Left lung (tissue), 10 donors: ENCODE measurements around the gene EGFL7. TPM values are rescaled to one million over a fixed set of nuclear protein-coding genes. Genes with fewer than 3 reads are reported as not detected.

Experiments used
- ATAC-seq: fragments of 200-7000 bp; cut with Tn5 transposase; one replicate; pipeline ENCODE4 v1.9.1; 2020; ENCODE audit warnings: moderate library complexity
- DNase-seq, 4 donors: peaks; one replicate each; pipeline ENCODE4 v3.0.0-alpha.2; 2013 to 2020
- H3K27ac ChIP-seq, 2 donors: fragments of 200-600 bp; sonication (generic) in 1 of 2; one replicate each; pipeline versions ENCODE4 v1.5.0 to v1.8.0; 2020 to 2021
- H3K27me3 ChIP-seq, 2 donors: fragments of 200-600 bp; sonication (generic) in 1 of 2; one replicate each; pipeline versions ENCODE4 v1.5.0 to v1.8.0; 2020 to 2021
- H3K36me3 ChIP-seq, 2 donors: fragments of 200-600 bp; sonication (generic) in 1 of 2; one replicate each; pipeline versions ENCODE4 v1.5.0 to v1.8.0; 2020 to 2021
- H3K4me1 ChIP-seq, 2 donors: fragments of 200-600 bp; one replicate each; pipeline ENCODE4 v1.8.0; 2021
- H3K4me3 ChIP-seq, 2 donors: fragments of 200-600 bp; sonication (generic) in 1 of 2; one replicate each; pipeline versions ENCODE4 v1.5.0 to v1.8.0; 2020 to 2021; ENCODE audit warnings: mild to moderate bottlenecking in 1 of 2
- H3K9me3 ChIP-seq, 2 donors: fragments of 200-600 bp; sonication (generic) in 1 of 2; one replicate each; pipeline versions ENCODE4 v1.5.0 to v1.8.0; 2020 to 2021
- intact Hi-C, 2 donors: fragments of 100-400 bp; cut with DNase I; formaldehyde crosslinking; loops; one replicate each; pipeline versions ENCODE4 v1.11.2 to v1.14.2; 2022
- polyA plus RNA-seq, 6 donors: library from polyadenylated mRNA; unstranded; fragments of 120-200 nt; gene quantifications; one replicate each; pipeline ENCODE4 v1.2.1, GENCODE V29; 2013; ENCODE audit not compliant: insufficient read length in 6 of 6
- total RNA-seq, 2 donors: library from RNA; stranded (reverse); fragmentation: NEBNext Ultra II Directional; extraction: Animal tissue kit (Norgen Biotek cat#: 25700); gene quantifications; one replicate each; pipeline ENCODE4 v1.2.1, GENCODE V29; 2021
- TF ChIP-seq, protein P1 (sequence below), 2 donors: fragments of 200-600 bp; sonication (generic) in 1 of 2; IDR thresholded peaks; one replicate each; pipeline versions ENCODE4 v1.5.0 to v1.8.0; 2021; ENCODE audit warnings: antibody characterized with exemption in 2 of 2
- donor health status: DM: no; HTN: yes; CAD: no.
- donor health status: DM: no; HTN: no; CAD: no.

Gene EGFL7
- total and polyA plus RNA-seq, 8 donors = 65.7 to 165 (median 101) TPM

DNA sequence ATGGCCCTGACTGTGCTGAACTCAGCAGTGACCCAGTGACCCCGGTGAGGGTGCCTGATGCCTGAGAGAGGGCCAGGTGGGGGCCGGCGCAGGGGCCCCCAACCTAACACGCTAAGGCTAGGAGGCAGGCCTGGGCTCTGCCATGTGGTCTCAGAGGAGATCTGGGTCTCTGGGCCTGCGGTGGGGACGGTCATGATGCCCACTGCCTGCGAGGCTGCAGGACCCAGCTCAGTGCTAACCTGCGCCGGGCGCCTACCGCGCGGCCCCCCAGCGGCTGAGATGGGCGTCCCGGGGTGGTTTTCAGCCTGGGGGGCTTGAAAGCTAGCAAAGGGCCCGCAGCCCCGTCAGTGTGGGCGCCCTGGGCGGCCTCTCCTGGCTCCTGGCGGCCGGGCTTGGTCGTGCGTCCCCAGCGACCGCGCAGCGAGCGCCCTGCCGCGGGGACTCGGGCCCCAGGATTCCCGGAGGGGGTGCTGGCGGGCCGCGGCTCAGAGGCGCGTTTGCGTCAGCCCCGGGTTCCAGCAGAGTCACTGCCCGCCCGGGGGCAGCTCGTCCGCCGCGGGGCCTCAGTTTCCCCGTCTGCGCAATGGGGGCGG, 2.5 kb downstream of the EGFL7 start:
- peaks cover 0 to 5% of the 10 kb centered on the region in 2 donors for H3K36me3 ChIP-seq
- peak overlapping the region; percentile 27 to 45 for H3K4me3 ChIP-seq
- H3K27ac ChIP-seq = peak overlapping the region; percentile 85 to 87
- peaks cover 0 to 35% of the 10 kb centered on the region in 2 donors for H3K4me1 ChIP-seq
- TF ChIP-seq, protein P1, sequence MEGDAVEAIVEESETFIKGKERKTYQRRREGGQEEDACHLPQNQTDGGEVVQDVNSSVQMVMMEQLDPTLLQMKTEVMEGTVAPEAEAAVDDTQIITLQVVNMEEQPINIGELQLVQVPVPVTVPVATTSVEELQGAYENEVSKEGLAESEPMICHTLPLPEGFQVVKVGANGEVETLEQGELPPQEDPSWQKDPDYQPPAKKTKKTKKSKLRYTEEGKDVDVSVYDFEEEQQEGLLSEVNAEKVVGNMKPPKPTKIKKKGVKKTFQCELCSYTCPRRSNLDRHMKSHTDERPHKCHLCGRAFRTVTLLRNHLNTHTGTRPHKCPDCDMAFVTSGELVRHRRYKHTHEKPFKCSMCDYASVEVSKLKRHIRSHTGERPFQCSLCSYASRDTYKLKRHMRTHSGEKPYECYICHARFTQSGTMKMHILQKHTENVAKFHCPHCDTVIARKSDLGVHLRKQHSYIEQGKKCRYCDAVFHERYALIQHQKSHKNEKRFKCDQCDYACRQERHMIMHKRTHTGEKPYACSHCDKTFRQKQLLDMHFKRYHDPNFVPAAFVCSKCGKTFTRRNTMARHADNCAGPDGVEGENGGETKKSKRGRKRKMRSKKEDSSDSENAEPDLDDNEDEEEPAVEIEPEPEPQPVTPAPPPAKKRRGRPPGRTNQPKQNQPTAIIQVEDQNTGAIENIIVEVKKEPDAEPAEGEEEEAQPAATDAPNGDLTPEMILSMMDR (IDR thresholded peaks at IDR 0.05) = peak in 1 of 2 donors; percentile 30
- DNase-seq (no peak), ATAC-seq (peak; percentile 3)
- no peaks in the 10 kb centered on the region for H3K9me3 ChIP-seq
- intact Hi-C loops = no loop called here
- peaks cover 0 to 96% of the 10 kb centered on the region in 2 donors for H3K27me3 ChIP-seq

DNA sequence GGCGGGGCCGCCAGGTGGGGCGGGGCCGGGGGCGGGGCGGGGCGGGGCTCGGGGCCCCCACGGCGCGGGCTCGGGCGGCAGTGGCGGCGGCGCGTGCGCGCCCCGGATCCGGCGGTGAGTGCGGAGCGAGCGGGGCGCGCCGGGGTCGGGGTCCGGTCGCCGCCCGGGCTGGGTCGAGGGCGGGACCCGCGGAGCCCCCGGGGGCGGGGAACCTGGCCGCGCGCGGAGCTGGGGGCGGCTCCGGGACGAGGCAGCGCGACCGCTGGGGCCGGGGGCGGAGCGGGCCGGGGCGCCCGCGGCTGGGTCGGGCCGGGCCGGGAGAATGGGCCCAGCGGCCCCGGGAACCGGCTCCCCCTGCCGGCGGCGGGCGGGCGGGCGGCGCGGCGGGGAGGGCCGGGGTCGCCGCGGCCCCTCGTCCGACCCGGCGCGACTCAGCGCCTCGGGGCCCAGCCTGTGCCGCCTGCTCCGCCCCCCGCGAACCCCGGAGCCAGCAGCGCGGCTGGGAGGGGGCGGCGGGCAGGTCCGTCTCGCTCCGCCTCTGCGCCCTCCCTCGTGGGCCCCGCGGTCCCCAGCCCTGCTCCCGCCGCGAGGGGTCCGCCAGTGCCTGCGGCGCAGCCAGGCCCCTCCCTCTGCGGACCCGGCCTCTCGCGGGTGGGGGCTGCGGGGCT, 3.1 kb downstream of the EGFL7 start:
- TF ChIP-seq, protein P1 (IDR thresholded peaks at IDR 0.05) = no peak
- Histone ChIP-seq H3K36me3 (peaks cover 0 to 5% of the 10 kb centered on the region in 2 donors), H3K27ac (peak overlapping the region; percentile 73 to 85), H3K9me3 (no peaks in the 10 kb centered on the region), H3K27me3 (peaks cover 0 to 92% of the 10 kb centered on the region in 2 donors), H3K4me1 (peaks cover 0 to 31% of the 10 kb centered on the region in 2 donors), H3K4me3 (peak overlapping the region; percentile 15 to 45)
- ATAC-seq = no peak
- no peak for DNase-seq
- intact Hi-C loops = no loop called here

DNA sequence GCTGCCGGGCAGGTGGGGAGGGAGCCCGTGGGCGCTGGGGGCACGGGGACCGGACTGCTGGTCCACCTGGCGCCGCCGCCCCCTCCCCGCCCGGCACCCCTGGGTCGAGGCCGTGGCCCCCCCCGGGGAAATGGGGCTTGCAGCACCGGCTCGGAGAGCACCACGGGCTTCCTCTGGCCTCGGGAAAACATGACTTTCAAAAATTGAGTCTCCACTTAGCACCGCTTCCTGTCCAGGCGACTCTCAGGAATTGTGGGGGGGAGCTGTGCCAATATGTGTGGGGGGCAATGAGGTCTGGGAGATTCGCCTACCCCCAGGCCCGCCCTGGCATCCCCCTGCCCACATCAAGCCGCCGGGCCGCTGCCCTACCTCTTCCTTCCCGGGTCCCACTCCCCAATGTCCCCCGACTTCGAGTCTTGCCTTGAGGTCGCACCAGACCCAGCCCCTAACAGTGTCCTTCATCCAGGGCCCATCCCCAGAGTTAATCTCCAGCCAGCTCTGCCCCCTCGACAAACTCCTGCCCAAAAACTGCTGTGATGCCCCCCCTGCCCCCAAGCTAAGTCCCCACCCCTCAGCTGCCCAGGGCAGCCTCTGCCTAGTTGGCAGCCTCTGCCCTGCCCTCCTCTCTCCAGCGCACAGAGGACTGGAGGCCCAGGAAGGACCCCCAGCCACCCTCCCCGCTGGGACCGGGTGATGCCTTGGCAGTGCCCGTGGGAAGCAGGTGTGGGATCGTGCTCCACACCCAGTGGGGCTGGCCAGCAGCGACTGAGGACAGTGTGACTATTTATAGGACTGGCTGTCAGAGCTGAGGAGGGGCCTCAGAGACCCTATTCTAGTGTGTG, 3.9 kb downstream of the EGFL7 start:
- Histone ChIP-seq H3K9me3 (no peaks in the 10 kb centered on the region), H3K27ac (peak overlapping the region; percentile 73 to 77), H3K4me3 (peak overlapping the region; percentile 24 to 41), H3K27me3 (peaks cover 0 to 85% of the 10 kb centered on the region in 2 donors), H3K36me3 (peaks cover 0 to 7% of the 10 kb centered on the region in 2 donors), H3K4me1 (peaks cover 0 to 34% of the 10 kb centered on the region in 2 donors)
- ATAC-seq (no peak), DNase-seq (no peak)
- TF ChIP-seq, protein P1 (IDR thresholded peaks at IDR 0.05) = no peak
- intact Hi-C loops = no loop called here

DNA sequence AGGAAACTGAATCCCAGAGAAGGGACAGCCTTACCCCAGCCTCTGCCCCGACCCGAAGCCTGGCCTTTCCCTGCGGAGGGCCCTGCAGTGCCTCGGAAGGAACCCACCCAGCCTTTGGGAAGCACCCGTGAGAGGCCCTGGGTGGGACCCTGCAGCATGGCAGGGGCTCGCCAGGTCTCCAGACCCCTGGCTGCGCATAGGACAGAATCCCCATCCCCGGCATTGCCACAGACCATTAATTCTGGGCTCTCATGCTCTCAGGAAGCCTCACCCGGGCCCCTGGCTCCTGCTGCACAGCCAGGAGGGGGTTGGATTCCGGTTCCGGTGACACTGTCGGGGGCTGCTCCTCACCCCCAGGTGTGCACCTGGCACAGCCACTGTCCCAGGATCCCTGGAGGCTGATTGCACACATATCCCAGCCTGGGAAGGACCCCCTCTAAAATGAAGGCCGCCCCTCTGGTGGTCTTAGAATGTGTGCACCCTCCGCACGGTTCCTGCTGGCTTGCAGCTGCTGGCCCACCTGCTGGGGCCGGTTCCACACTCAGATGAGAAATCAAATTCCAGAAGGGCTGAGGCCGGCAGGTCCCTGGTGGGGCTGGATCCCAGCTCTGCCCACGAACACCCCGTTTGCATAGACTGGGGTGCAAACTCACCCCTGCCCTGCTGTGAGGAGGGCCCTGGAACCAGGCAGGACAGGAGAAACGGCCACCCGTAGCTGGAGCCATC, 4.7 kb downstream of the EGFL7 start:
- TF ChIP-seq, protein P1 (IDR thresholded peaks at IDR 0.05) = no peak
- Histone ChIP-seq H3K27me3 (peaks cover 0 to 77% of the 10 kb centered on the region in 2 donors), H3K27ac (peak overlapping the region; percentile 73 to 77)

More for the DNA sequence above, 4.7 kb downstream of the EGFL7 start:
- no peak for ATAC-seq
- DNase-seq = no peak
- no peaks in the 10 kb centered on the region for H3K9me3 ChIP-seq
- H3K36me3 ChIP-seq = peaks cover 0 to 15% of the 10 kb centered on the region in 2 donors
- H3K4me1 ChIP-seq = peaks cover 0 to 39% of the 10 kb centered on the region in 2 donors
- intact Hi-C loops = no loop called here
- H3K4me3 ChIP-seq = peak overlapping the region; percentile 24 to 41
